HG02973 (cell line): ENCODE results near the gene JAG1.
A peak's percentile ranks its signal among the peaks of the same experiment; 100 is the strongest.

Experiments
- ATAC-seq: cut with Tn5 transposase; IDR thresholded peaks from one replicate; pipeline ENCODE4 v1.9.1; 2021; ENCODE audit warnings: moderate library complexity; ENCODE audit not compliant: unreplicated experiment

Gene JAG1

GRCh38 chr20:10699941-10700340, 26.1 kb upstream of the JAG1 start:
- no peak for ATAC-seq

GRCh38 chr20:10699489-10699888, 25.7 kb upstream of the JAG1 start:
- ATAC-seq, result no peak

GRCh38 chr20:10696650-10697049, 22.9 kb upstream of the JAG1 start:
- no peak for ATAC-seq

- ATAC-seq, result no peak
Observed at GRCh38 chr20:10689385-10689784, 15.6 kb upstream of the JAG1 start.

- ATAC-seq, result no peak
Observed at GRCh38 chr20:10687895-10688294, 14.1 kb upstream of the JAG1 start.

- ATAC-seq, result no peak
Observed at GRCh38 chr20:10686356-10687133, 12.7 kb upstream of the JAG1 start.

- ATAC-seq, result no peak
Observed at GRCh38 chr20:10683537-10683936, 9.7 kb upstream of the JAG1 start.

- no peak for ATAC-seq
Observed at GRCh38 chr20:10682939-10683338, 9.1 kb upstream of the JAG1 start.

GRCh38 chr20:10681494-10681893, 7.7 kb upstream of the JAG1 start:
- no peak for ATAC-seq

GRCh38 chr20:10680571-10680970, 6.8 kb upstream of the JAG1 start:
- ATAC-seq, result no peak

- ATAC-seq, result no peak
Observed at GRCh38 chr20:10679269-10679668, 5.5 kb upstream of the JAG1 start.

- ATAC-seq, result no peak
Observed at GRCh38 chr20:10676518-10676917, 2.7 kb upstream of the JAG1 start.

GRCh38 chr20:10675450-10675848, 1.6 kb upstream of the JAG1 start:
- ATAC-seq, result no peak

- peak; percentile 39 for ATAC-seq
Observed at GRCh38 chr20:10674684-10675449, 1.1 kb upstream of the JAG1 start.

GRCh38 chr20:10673176-10673841, 490 bp downstream of the JAG1 start:
- ATAC-seq, result no peak

- no peak for ATAC-seq
Observed at GRCh38 chr20:10672624-10673127, 1.1 kb downstream of the JAG1 start.

- no peak for ATAC-seq
Observed at GRCh38 chr20:10671919-10672623, 1.7 kb downstream of the JAG1 start.

GRCh38 chr20:10671221-10671918, 2.4 kb downstream of the JAG1 start:
- ATAC-seq, result peak; percentile 30

GRCh38 chr20:10670501-10671220, 3.1 kb downstream of the JAG1 start:
- peak; percentile 14 for ATAC-seq
